K562 (cell line): ENCODE measurements around the gene LRRC4. TPM values are rescaled to one million over a fixed set of nuclear protein-coding genes. Genes with fewer than 3 reads are reported as not detected.

Source experiments
- ATAC-seq: fragments of 200-7000 bp; cut with Tn5 transposase; 3 replicates; pipeline ENCODE4 v1.9.1; 2020; ENCODE audit warnings: moderate library complexity
- BruUV-seq: library from RNA; stranded (reverse); fragments of 400-500 nt; replicated peaks from 2 replicates; lab custom pipeline; 2021; lab: Mats Ljungman, UMichigan
- CTCF ChIA-PET: fragments of 300-600 bp; formaldehyde crosslinking; extraction: SDS; loops from one replicate; lab custom pipeline; 2021; ENCODE audit warnings: low intra/inter-chr PET ratio; lab: Yijun Ruan, JAX
- POLR2A ChIA-PET: fragments of 300-600, 350-650 bp; sonication (Branson Sonifier 250); formaldehyde crosslinking; extraction: SDS; loops from one replicate; lab custom pipeline; 2021; ENCODE audit warnings: antibody characterized with exemption, inconsistent platforms; lab: Yijun Ruan, JAX
- DNase-seq, 4 experiments: peaks; one replicate each; pipeline versions ENCODE4 v3.0.0 to v3.0.0-alpha.2; 2011 to 2018; ENCODE audit warnings: low spot score in 3 of 4, mixed read lengths in 3 of 4; ENCODE audit errors: extremely low read depth in 1 of 4
- FAIRE-seq: peaks from 2 replicates; lab custom pipeline; 2011; peaks lifted over from hg19 to GRCh38; lab: Jason Lieb, UNC
- H2AFZ ChIP-seq: 2 replicates; pipeline ENCODE4 v1.6.0; 2011; ENCODE audit warnings: low read depth, low read length, control low read depth, inconsistent platforms
- H3K27ac ChIP-seq: fragments of 200-600 bp; 3 replicates; pipeline ENCODE4 v1.8.0; 2011; ENCODE audit warnings: low read depth, mild to moderate bottlenecking, control low read depth, inconsistent platforms, low read length, moderate library complexity, mixed read lengths; ENCODE audit errors: extremely low read depth
- H3K27me3 ChIP-seq, 2 experiments: fragments of 300-600 bp in 1 of 2; 2 replicates in 1 of 2; 3 replicates in 1 of 2; pipeline versions ENCODE4 v1.6.0 to v1.8.0; 2011; ENCODE audit warnings: inconsistent platforms in 2 of 2, low read length in 2 of 2, mild to moderate bottlenecking in 1 of 2, mixed read lengths in 1 of 2, moderate library complexity in 1 of 2; ENCODE audit not compliant: control insufficient read depth in 2 of 2, insufficient read depth in 2 of 2
- H3K36me3 ChIP-seq: fragments of 300-600 bp; 3 replicates; pipeline ENCODE4 v1.8.0; 2011; ENCODE audit warnings: mild to moderate bottlenecking, low read length, inconsistent platforms; ENCODE audit not compliant: control insufficient read depth, insufficient read depth
- H3K4me1 ChIP-seq, 2 experiments: fragments of 200-600 bp in 1 of 2; replicated peaks in 1 of 2; 2 replicates in 1 of 2; 3 replicates in 1 of 2; pipeline versions ENCODE4 v1.5.1 to v1.8.0; 2011; ENCODE audit warnings: inconsistent platforms in 2 of 2, low read length in 2 of 2, mild to moderate bottlenecking in 1 of 2, mixed read lengths in 1 of 2, moderate library complexity in 1 of 2; ENCODE audit not compliant: control insufficient read depth in 2 of 2, insufficient read depth in 2 of 2
- H3K4me2 ChIP-seq: 2 replicates; pipeline ENCODE4 v1.6.1; 2011; ENCODE audit warnings: low read length, control low read depth, inconsistent platforms, mixed read lengths; ENCODE audit not compliant: insufficient read depth
- H3K4me3 ChIP-seq: fragments of 200-600 bp; sonication (generic), shearing (Covaris generic); 2 replicates; pipeline ENCODE4 v1.5.1; 2016; ENCODE audit warnings: control low read depth, inconsistent platforms
- H3K79me2 ChIP-seq: fragments of 200-600 bp; 3 replicates; pipeline ENCODE4 v1.8.0; 2011; ENCODE audit warnings: low read length, inconsistent platforms; ENCODE audit not compliant: control insufficient read depth, insufficient read depth
- H3K9ac ChIP-seq, 2 experiments: 2 replicates each; pipeline versions ENCODE4 v1.6.0 to v1.6.1; 2011; ENCODE audit warnings: low read depth in 2 of 2, low read length in 2 of 2, control low read depth in 1 of 2, inconsistent platforms in 1 of 2, mild to moderate bottlenecking in 1 of 2, mixed read lengths in 1 of 2; ENCODE audit not compliant: insufficient read depth in 1 of 2
- H3K9me1 ChIP-seq: one replicate; pipeline ENCODE4 v1.6.0; 2011; ENCODE audit warnings: inconsistent platforms, mild to moderate bottlenecking, low read length, moderate library complexity; ENCODE audit not compliant: control insufficient read depth, insufficient read depth
- H3K9me3 ChIP-seq: replicated peaks from 2 replicates; pipeline ENCODE4 v1.5.1; 2011; ENCODE audit warnings: low read depth, low read length, inconsistent platforms; ENCODE audit not compliant: control insufficient read depth, insufficient read depth
- H4K20me1 ChIP-seq: replicated peaks from 2 replicates; pipeline ENCODE4 v1.6.1; 2011; ENCODE audit warnings: low read length, inconsistent platforms, mixed read lengths; ENCODE audit not compliant: control insufficient read depth, insufficient read depth
- BCL6 ChIP-seq: fragments of 250-450 bp; sonication (Bioruptor Pico); IDR thresholded peaks from 2 replicates; pipeline ENCODE4 v1.4.0; 2020
- CTCF ChIP-seq, 3 experiments: IDR thresholded peaks in 2 of 3; conservative IDR thresholded peaks in 1 of 3; 2 replicates each; pipeline ENCODE4 v1.5.1; 2011 to 2012; ENCODE audit warnings: low read length in 3 of 3, mild to moderate bottlenecking in 3 of 3, control low read depth in 2 of 3, improper control_type of control experiment in 1 of 3, inconsistent platforms in 1 of 3, low read depth in 1 of 3, mixed read lengths in 1 of 3, moderate library complexity in 1 of 3; ENCODE audit not compliant: insufficient read depth in 2 of 3
- ERF ChIP-seq: fragments of 450-650 bp; formaldehyde crosslinking; IDR thresholded peaks from 2 replicates; pipeline ENCODE4 v1.4.0; 2020; ENCODE audit warnings: mild to moderate bottlenecking, mixed read lengths
- GATA2 ChIP-seq: sonication (generic); formaldehyde crosslinking; IDR thresholded peaks from 2 replicates; pipeline ENCODE4 v1.4.0; 2020; ENCODE audit warnings: mild to moderate bottlenecking, missing genetic modification reagents
- GTF2F1 ChIP-seq: IDR thresholded peaks from 2 replicates; pipeline ENCODE4 v1.6.1; 2011; ENCODE audit warnings: low read depth, low read length, improper control_type of control experiment
- PML ChIP-seq: IDR thresholded peaks from 2 replicates; pipeline ENCODE4 v1.6.1; 2012; ENCODE audit warnings: low read length, inconsistent platforms
- RAD21 ChIP-seq, 2 experiments: fragments of 250-450 bp in 1 of 2; fragments of 450-650 bp in 1 of 2; sonication (Bioruptor Pico) in 1 of 2; formaldehyde crosslinking in 1 of 2; IDR thresholded peaks in 1 of 2; conservative IDR thresholded peaks in 1 of 2; 2 replicates each; pipeline versions ENCODE4 v1.4.0 to v1.8.0; 2020 to 2022; ENCODE audit warnings: mild to moderate bottlenecking in 2 of 2, moderate library complexity in 1 of 2
- RCOR1 ChIP-seq, 2 experiments: IDR thresholded peaks; 2 replicates each; pipeline ENCODE4 v1.6.1; 2012; ENCODE audit warnings: low read depth in 2 of 2, low read length in 2 of 2, borderline replicate concordance in 1 of 2, improper control_type of control experiment in 1 of 2
- SPI1 ChIP-seq: IDR thresholded peaks from 2 replicates; pipeline ENCODE4 v1.6.1; 2011; ENCODE audit warnings: low read depth, low read length, control low read depth, borderline replicate concordance
- TAL1 ChIP-seq: fragments of 450-650 bp; IDR thresholded peaks from 2 replicates; pipeline ENCODE4 v1.6.1; 2016; ENCODE audit warnings: mild to moderate bottlenecking
- TARDBP ChIP-seq: fragments of 450-650 bp; IDR thresholded peaks from 2 replicates; pipeline ENCODE4 v1.6.1; 2016
- TEAD2 ChIP-seq: fragments of 450-650 bp; IDR thresholded peaks from 2 replicates; pipeline ENCODE4 v1.6.1; 2016; ENCODE audit warnings: missing genetic modification characterization, control low read depth, missing compliant biosample characterization
- TFE3 ChIP-seq: fragments of 450-650 bp; formaldehyde crosslinking; IDR thresholded peaks from 2 replicates; pipeline ENCODE4 v1.4.0; 2020; ENCODE audit warnings: mild to moderate bottlenecking, mixed read lengths
- ZFP30 ChIP-seq: fragments of 250-450 bp; sonication (Bioruptor Pico); IDR thresholded peaks from 2 replicates; pipeline ENCODE4 v1.8.0; 2022; ENCODE audit warnings: moderate library complexity, mild to moderate bottlenecking, inconsistent platforms, borderline replicate concordance
- ZKSCAN1 ChIP-seq: fragments of 150-350 bp; IDR thresholded peaks from 2 replicates; pipeline ENCODE4 v1.6.1; 2016; ENCODE audit warnings: low read depth, low read length
- ZKSCAN3 ChIP-seq: fragments of 250-450 bp; sonication (Bioruptor Pico); IDR thresholded peaks from 2 replicates; pipeline ENCODE4 v1.4.0; 2020
- WGBS: fragments of 100-300 bp; shearing (Covaris generic); methylation state at CpG from one replicate; pipeline ENCODE4 v1.1.6; 2016; ENCODE audit warnings: low coverage, mixed read lengths; ENCODE audit not compliant: insufficient coverage; ENCODE audit errors: missing lambda C conversion rate; 5-methylcytosine and 5-hydroxymethylcytosine counted together
- in situ Hi-C: fragments of 300-500 bp; cut with MboI; formaldehyde crosslinking; loops from 4 replicates; pipeline ENCODE4 v1.15.0; 2018; ENCODE audit warnings: inconsistent platforms, mixed read lengths
- intact Hi-C: fragments of 100-400 bp; cut with micrococcal nuclease; formaldehyde crosslinking; loops from 2 replicates; pipeline ENCODE4 v1.14.2; 2022
- polyA plus RNA-seq, 8 experiments: library from polyadenylated mRNA; depleted of rRNA in 4 of 8; stranded (reverse) in 5 of 8; unstranded in 3 of 8; fragments of >200 nt; fragmentation: Nextera tagmentation in 2 of 8; fragmentation: Illumina TruSeq in 1 of 8; extraction: Ambion mirVana in 2 of 8; extraction: Trizol in 1 of 8; gene quantifications; 2 replicates each; pipeline versions ENCODE4 v1.2.1 to v1.2.3, GENCODE V29; 2011 to 2014; ENCODE audit warnings: inconsistent platforms in 1 of 8, missing spikeins in 1 of 8
- total RNA-seq, 7 experiments: library from RNA; depleted of rRNA in 6 of 7; stranded (reverse); fragments of >200 nt in 6 of 7; fragmentation: Illumina TruSeq in 2 of 7; extraction: Trizol in 2 of 7; gene quantifications; 2 replicates each; pipeline versions ENCODE4 v1.2.1 to v1.2.3, GENCODE V29; 2011 to 2021; ENCODE audit warnings: low replicate concordance in 1 of 7

Gene LRRC4
- total and polyA plus RNA-seq, 9 of the 15 experiments (the other 6 are each of a cell fraction or from before 2014, with no cell fraction given) = 0.04 to 0.11 TPM; not detected in 7

GRCh38 chr7:128035712-128036111 lies 4.5 kb upstream of the LRRC4 start:
- CTCF ChIA-PET = interaction anchor here (2.0 kb wide), 1 partner anchor 174 kb away, joined by 9 read pairs; no protein-coding TSS in a partner anchor
- no peaks in the 10 kb centered on the region for H3K27me3 ChIP-seq
- H3K27ac ChIP-seq = no peak overlapping the region
- no TSS peak for BruUV-seq
- in situ Hi-C loops = no loop called here
- 52% methylated on average over 3 of the region's 3 CpGs for WGBS
- H4K20me1 ChIP-seq = peaks cover 30% of the 10 kb centered on the region
- peaks cover 0 to 7% of the 10 kb centered on the region in 2 experiments; a peak in 1 of 5 replicates for H3K4me1 ChIP-seq
- FAIRE-seq (no peak), DNase-seq (peak; percentile 42 to 61 (median 52)), ATAC-seq (peak; percentile 92)
- intact Hi-C loops = loop anchor here (1.0 to 5.0 kb wide), 2 partner anchors 174 to 328 kb away; no protein-coding TSS in a partner anchor
- no peak for TF ChIP-seq TEAD2 (tag)
- no peak for TF ChIP-seq ZFP30 (CRISPR knock-in tag)
- no peak for TF ChIP-seq TFE3 (CRISPR knock-in tag)
- no peak for TF ChIP-seq RCOR1 (IDR thresholded peaks at IDR 0.05; ENCODE audit: borderline replicate concordance in 1 of 2, low read depth in 2 of 2, low read length in 2 of 2)
- TF ChIP-seq GATA2 (CRISPR knock-in tag) = 0 out of 2 replicates have a peak, but pooled peaks have one; percentile 12
- TF ChIP-seq ZKSCAN3 (CRISPR knock-in tag) = peak; percentile 67; the same call in 1 of the 2 replicates
- no peak for TF ChIP-seq GTF2F1
- TF ChIP-seq TAL1 = no peak
- TF ChIP-seq RAD21 (CRISPR knock-in tag; conservative IDR thresholded peaks at IDR 0.05 in 1 of 2, IDR thresholded peaks at IDR 0.05 in 1 of 2) = peak; percentile 20 to 57; a peak in 2 of 4 replicates
- no peak for TF ChIP-seq ZKSCAN1
- TF ChIP-seq PML = no peak
- no peak for TF ChIP-seq TARDBP
- peak; percentile 51 to 60 (median 59); a peak in 5 of 6 replicates for TF ChIP-seq CTCF (IDR thresholded peaks at IDR 0.05 in 2 of 3, conservative IDR thresholded peaks at IDR 0.05 in 1 of 3; ENCODE audit: insufficient read depth in 2 of 3, low read depth in 1 of 3, low read length in 3 of 3)
- TF ChIP-seq ERF (CRISPR knock-in tag) = no peak
- TF ChIP-seq BCL6 (CRISPR knock-in tag) = no peak
- no peak for TF ChIP-seq SPI1
- no peak overlapping the region for H3K9ac ChIP-seq
- H3K9me3 ChIP-seq = no peaks in the 10 kb centered on the region
- no peak overlapping the region for H2AFZ ChIP-seq
- peaks cover 16% of the 10 kb centered on the region; the same call in 1 of the 3 replicates for H3K36me3 ChIP-seq
- H3K4me3 ChIP-seq = no peak overlapping the region
- no peaks in the 10 kb centered on the region for H3K79me2 ChIP-seq
- no peak overlapping the region for H3K4me2 ChIP-seq
- POLR2A ChIA-PET = interaction anchor here (1.6 to 1.9 kb wide), 2 partner anchors 9 to 11 kb away, joined by 5 to 8 read pairs; no protein-coding TSS in a partner anchor
- no peaks in the 10 kb centered on the region for H3K9me1 ChIP-seq
